ENCODE measurements around the gene PRM3.

The PRM3 gene

DNA sequence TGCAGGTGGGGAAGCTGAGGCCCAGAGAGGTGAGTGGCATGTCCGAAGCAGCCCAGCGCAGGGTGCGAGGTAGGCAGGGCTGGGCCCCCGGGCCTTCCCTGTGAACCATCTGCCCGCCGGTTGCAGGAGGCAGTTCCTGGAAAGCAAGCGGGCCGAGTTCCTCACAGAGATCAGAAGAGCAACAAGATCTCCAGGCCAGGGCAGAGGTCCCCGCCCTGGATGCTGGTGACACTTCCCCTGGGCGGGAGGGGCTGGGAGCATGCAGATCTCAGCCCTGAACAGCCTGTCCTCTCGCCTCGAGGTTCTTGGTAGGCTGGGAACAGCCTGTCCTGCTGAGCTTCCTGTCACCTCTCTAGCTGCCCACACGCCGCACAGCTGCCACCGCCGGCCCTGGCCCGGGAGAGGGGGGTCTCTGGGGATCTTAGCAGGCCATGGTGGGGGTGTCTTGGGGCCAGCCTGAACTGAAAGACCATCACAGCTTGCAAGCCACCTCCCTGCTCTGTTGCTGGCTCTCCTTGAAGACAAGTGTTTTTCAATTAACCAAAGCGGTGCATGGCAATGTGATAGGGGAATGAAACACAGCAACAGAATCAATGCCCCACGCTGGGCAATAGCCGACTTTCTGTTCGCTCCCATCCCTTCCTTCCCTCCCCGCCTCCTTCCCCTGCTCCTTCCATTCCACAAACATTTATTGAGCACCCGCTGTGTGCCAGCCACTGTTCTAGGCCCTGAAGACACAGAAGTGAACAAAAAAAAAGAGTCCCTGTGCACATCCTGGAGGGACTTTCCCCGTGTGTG, 49.1 kb downstream of the PRM3 start:
- DNase-seq = peak; percentile 7 to 71 (median 50)

Measured in stimulated activated naive CD4-positive, alpha-beta T cell (primary cell).